HepG2 (cell line): ENCODE data around the gene RBM12.

Source experiments
- ATF7 ChIP-seq, 2 experiments: fragments of 450-650 bp in 1 of 2; sonication (generic) in 1 of 2; formaldehyde crosslinking in 1 of 2; IDR thresholded peaks; 2 replicates each; pipeline versions ENCODE4 v1.4.0 to v1.6.1; 2016 to 2020; ENCODE audit warnings: antibody characterized with exemption in 1 of 2, mild to moderate bottlenecking in 1 of 2, missing genetic modification reagents in 1 of 2
- ESRRA ChIP-seq: sonication (generic); formaldehyde crosslinking; IDR thresholded peaks from 2 replicates; pipeline ENCODE4 v1.5.1; 2020; ENCODE audit warnings: mild to moderate bottlenecking, low read depth, missing genetic modification reagents
- NFYC ChIP-seq: IDR thresholded peaks from 2 replicates; pipeline ENCODE4 v1.6.1; 2016; ENCODE audit warnings: missing genetic modification reagents, missing compliant biosample characterization
- TGIF2 ChIP-seq: IDR thresholded peaks from 2 replicates; pipeline ENCODE4 v1.6.1; 2016; ENCODE audit warnings: control low read depth, missing compliant biosample characterization
- YY1 ChIP-seq: IDR thresholded peaks from 2 replicates; pipeline ENCODE4 v1.6.1; 2011; ENCODE audit warnings: low read length, low read depth, moderate library complexity, mild to moderate bottlenecking; ENCODE audit not compliant: insufficient read depth, insufficient replicate concordance
- ZKSCAN8 ChIP-seq: IDR thresholded peaks from 2 replicates; pipeline ENCODE4 v1.6.1; 2016; ENCODE audit warnings: borderline replicate concordance, missing genetic modification reagents, missing compliant biosample characterization

GRCh38 chr20:35600993-35601973, 63.4 kb downstream of the RBM12 start:
- TF ChIP-seq YY1 = no peak
- TF ChIP-seq ESRRA (CRISPR knock-in tag) = no peak
- no peak for TF ChIP-seq ATF7 (IDR thresholded peaks at IDR 0.05)
- TF ChIP-seq ATF7 (CRISPR knock-in tag; IDR thresholded peaks at IDR 0.05) = peak; percentile 18; the same call in 1 of the 2 replicates
- no peak for TF ChIP-seq ZKSCAN8 (CRISPR knock-in tag)
- no peak for TF ChIP-seq TGIF2
- no peak for TF ChIP-seq NFYC (CRISPR knock-in tag)
